ENCODE results near the gene STT3A.

The STT3A gene

DNA sequence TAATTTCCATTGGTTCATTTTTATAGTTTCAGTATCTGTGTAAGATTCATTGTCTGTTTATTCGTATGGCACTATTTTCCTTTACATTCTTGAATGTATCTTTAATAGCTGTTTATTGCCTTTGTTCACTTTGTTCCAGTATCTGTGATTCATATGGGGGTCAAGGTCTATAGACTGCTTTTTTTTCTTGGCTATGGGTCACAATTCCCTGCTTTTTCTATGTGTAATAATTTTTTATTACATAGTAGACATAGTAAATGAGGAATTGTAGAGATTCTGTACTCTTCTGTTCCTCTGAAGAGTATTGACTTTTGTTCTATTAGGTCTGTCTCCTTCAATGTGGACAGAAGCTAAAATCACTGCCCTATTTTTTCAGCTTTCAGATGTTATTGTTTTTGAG lies 77.5 kb downstream of the STT3A start:
- no peak for DNase-seq

DNA sequence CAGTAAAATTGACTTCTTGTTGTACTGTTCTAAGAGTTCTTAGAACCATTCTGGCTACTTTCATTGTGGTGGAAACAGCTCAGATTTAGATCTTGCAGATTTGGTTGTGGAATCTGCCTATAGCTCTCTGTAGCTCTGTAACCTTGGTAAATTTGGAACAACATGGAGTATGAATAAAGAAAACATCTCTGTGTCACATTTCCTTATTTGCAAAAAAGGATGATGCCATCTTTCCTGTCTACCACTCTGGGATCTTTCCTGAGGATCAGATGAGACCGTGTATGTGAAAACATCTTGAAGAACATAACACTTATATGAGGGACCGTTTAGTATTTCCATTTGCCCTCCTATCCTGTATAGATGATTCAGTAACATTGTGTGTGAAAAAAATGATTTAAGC lies 78.9 kb downstream of the STT3A start:
- no peak for DNase-seq
